Ectodermal cell (in vitro differentiated cells): ENCODE results near the gene HIVEP3.

ENCODE experiments used
- H3K27ac ChIP-seq: 2 replicates; pipeline ENCODE4 v1.7.0; 2013; ENCODE audit warnings: mild to moderate bottlenecking, low read depth, low read length; ENCODE audit not compliant: insufficient read depth, poor library complexity, severe bottlenecking
- H3K27me3 ChIP-seq: 2 replicates; pipeline ENCODE4 v1.7.0; 2013; ENCODE audit warnings: mild to moderate bottlenecking, low read length; ENCODE audit not compliant: insufficient read depth, control insufficient read depth, poor library complexity, severe bottlenecking
- H3K36me3 ChIP-seq: one replicate; pipeline ENCODE4 v1.7.0; 2013; ENCODE audit warnings: low read length; ENCODE audit not compliant: control insufficient read depth, insufficient read depth
- H3K4me1 ChIP-seq: one replicate; pipeline ENCODE4 v1.7.0; 2013; ENCODE audit warnings: low read length; ENCODE audit not compliant: control insufficient read depth, insufficient read depth
- H3K4me3 ChIP-seq: 2 replicates; pipeline ENCODE4 v1.7.0; 2013; ENCODE audit warnings: low read depth, low read length, control low read depth; ENCODE audit not compliant: insufficient read depth
- H3K9me3 ChIP-seq: 2 replicates; pipeline ENCODE4 v1.7.0; 2013; ENCODE audit warnings: mild to moderate bottlenecking, low read length, moderate library complexity; ENCODE audit not compliant: control insufficient read depth
- WGBS, 2 experiments: methylation state at CpG; one replicate each; pipeline ENCODE4 v1.1.7; 2013; ENCODE audit warnings: missing lambda C conversion rate in 2 of 2; 5-methylcytosine and 5-hydroxymethylcytosine counted together

The HIVEP3 gene

DNA sequence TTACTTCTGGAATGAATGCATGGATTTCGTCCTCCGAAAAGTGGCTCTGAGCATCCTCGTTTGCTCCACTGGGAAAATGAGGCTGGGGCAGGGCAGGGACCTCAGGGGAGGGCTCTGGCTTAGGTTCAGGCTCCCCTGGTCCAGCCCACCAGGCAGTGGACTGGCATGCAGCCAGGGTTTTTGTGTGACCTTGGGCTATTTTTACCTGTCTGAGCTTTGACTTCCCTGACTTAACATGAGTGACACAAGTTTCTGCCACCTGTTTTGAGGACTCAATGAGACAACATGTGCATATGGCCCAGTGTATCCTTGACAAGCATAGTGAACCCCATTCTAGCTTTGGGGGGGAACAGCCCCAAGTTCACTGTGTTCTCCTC is 401.7 kb downstream of the HIVEP3 start:
- 92% methylated on average over 3 of the region's 3 CpGs for WGBS, 2 experiments
- Histone ChIP-seq H3K27me3 (no peaks in the 10 kb centered on the region), H3K4me1 (peaks cover 15% of the 10 kb centered on the region), H3K9me3 (no peaks in the 10 kb centered on the region), H3K27ac (no peak overlapping the region), H3K4me3 (no peak overlapping the region), H3K36me3 (no peaks in the 10 kb centered on the region)

DNA sequence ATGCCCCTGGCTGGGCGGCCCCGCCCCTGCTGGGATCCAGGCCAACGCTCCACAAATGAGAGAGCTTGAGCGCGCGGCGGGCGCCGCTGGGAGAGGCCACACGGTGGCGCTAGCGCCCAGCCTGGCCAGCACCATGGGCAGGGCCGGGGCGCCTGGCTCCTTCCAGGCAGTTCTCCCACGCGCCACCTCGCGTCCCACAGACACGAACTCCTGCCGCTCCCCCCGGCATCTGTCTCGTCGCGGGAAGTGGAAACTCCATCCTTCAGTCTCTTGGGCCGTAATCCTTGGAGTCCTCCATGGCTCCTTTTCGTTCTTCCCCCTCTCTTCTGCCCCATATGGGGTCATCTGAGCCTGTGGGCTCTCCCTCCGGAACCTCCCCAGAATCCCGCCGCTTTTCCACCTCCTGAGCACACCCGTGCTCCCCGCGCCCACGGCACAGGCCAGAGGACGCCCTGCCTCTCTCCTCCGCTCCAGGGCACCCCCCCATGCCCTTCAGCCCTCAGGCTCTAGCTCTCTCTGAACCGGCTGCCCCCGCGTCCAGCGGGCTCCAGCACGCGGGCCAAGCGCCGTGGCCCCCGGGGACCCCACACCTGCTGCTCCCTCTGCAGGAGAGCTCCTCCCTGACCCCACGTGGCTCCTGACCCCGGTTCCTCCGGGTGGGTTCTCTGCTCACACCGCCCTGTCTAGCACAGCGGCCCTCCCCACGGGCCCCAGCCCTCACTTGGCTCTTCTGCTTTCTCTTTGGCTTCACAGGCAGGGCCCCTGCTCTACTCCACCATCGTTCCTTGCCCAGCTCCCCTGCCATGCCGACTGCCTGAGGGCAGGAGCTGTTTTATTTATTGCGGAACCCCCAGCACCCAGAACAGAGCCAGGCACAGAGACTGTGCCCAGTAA is 402.3 kb downstream of the HIVEP3 start:
- 33 to 35% methylated on average over 53 of the region's 53 CpGs for WGBS, 2 experiments
- Histone ChIP-seq H3K4me3 (no peak overlapping the region), H3K4me1 (peaks cover 9% of the 10 kb centered on the region), H3K9me3 (no peaks in the 10 kb centered on the region), H3K36me3 (no peaks in the 10 kb centered on the region), H3K27ac (no peak overlapping the region), H3K27me3 (no peaks in the 10 kb centered on the region)

DNA sequence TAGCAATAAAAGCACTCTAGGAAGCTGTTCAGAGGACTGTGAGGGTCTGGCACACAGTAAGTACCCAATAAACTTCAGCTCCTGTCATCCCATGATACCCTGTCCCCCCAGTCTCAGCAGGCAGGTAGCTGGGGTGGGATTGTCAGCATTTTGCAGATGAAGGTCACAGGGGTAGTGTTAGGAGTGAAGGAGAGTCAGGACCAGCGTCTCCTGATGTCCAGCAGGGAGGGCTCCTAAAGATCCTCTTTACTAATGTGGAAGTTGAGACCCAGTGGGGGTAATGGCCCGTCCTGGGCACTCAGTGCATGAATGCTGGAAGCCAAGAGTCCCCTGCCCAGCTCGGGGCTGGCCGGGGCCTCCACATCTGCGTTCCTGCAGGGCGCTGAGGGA is 402.9 kb downstream of the HIVEP3 start:
- Histone ChIP-seq H3K4me1 (peaks cover 8% of the 10 kb centered on the region), H3K27me3 (no peaks in the 10 kb centered on the region), H3K4me3 (no peak overlapping the region), H3K9me3 (no peaks in the 10 kb centered on the region), H3K36me3 (no peaks in the 10 kb centered on the region), H3K27ac (no peak overlapping the region)
- 14 to 16% methylated on average over 6 of the region's 6 CpGs for WGBS, 2 experiments

DNA sequence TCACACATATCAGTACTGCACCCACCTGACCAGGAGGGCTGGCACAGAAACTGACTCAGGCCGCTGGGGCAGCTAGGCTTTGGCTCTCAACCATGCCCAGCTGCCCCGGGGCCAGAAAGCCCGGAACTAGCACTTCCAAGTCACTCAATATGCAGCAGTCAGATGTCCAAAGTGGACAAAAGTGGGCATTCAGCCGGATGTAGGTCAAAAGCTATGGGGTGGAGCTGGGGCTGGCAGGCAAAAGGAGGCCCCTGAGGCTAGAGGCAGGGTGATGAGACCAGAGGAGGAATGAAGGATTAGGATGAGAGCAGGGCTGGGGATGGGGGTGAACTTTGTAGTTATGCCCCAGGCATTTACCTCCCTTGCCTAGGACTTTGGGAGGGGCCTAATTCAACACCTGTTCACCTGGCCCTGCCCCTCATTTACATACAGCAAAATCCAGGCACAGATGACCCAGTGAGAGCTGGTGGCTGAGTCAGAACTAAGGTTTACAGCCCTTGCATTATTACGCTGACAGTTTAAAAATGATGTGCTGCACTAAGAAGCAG is 403.5 kb downstream of the HIVEP3 start:
- no peaks in the 10 kb centered on the region for H3K36me3 ChIP-seq
- no peaks in the 10 kb centered on the region for H3K9me3 ChIP-seq
- H3K4me1 ChIP-seq: peaks cover 8% of the 10 kb centered on the region
- 91 to 97% methylated on average over 5 of the region's 5 CpGs for WGBS, 2 experiments
- no peak overlapping the region for H3K4me3 ChIP-seq
- H3K27me3 ChIP-seq: no peaks in the 10 kb centered on the region
- no peak overlapping the region for H3K27ac ChIP-seq

DNA sequence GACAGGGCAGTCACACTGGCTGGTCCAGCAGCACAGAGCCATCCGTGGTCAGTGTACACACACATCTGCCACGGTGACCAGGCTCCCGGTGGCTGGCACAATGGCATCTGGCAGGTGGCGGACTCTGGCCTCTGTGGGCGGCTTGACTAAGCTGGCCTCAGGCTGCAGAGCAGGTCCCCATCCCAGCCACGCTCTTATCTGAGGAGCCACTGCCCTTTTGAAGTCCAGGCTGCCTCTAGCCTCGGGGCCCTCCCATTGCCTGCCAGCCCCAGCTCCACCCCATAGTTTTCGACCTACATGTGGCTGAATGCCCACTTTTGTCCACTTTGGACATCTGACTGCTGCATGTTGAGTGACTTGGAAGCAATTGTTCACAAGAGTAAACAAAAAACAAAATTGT is 404.3 kb downstream of the HIVEP3 start:
- H3K27me3 ChIP-seq: no peaks in the 10 kb centered on the region
- H3K4me3 ChIP-seq: no peak overlapping the region
- H3K4me1 ChIP-seq: peaks cover 8% of the 10 kb centered on the region
- no peak overlapping the region for H3K27ac ChIP-seq
- no peaks in the 10 kb centered on the region for H3K36me3 ChIP-seq
- WGBS, 2 experiments: 93 to 94% methylated on average over 8 of the region's 8 CpGs
- no peaks in the 10 kb centered on the region for H3K9me3 ChIP-seq

DNA sequence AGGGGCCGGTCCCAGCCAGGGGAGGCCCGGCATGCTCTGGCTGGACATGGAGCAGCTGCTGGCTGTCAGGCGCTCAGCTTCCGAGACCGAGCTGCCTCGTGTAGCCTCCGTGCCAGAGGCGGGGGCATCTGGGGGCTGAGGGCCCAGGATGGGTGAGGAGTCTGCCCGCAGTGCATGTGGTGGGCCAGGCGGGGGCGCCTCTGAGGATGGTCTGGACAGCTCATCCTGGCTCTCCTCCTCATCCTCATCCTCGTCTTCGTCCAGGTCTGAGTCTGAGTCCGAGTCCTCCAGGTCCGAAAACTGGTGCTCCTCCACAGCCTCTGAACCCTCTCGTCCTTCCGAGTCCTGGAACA is 405.4 kb downstream of the HIVEP3 start:
- Histone ChIP-seq H3K36me3 (no peaks in the 10 kb centered on the region), H3K4me1 (peaks cover 8% of the 10 kb centered on the region), H3K4me3 (no peak overlapping the region), H3K27me3 (no peaks in the 10 kb centered on the region), H3K27ac (no peak overlapping the region), H3K9me3 (no peaks in the 10 kb centered on the region)
- WGBS, 2 experiments: 70 to 71% methylated on average over 17 of the region's 17 CpGs

DNA sequence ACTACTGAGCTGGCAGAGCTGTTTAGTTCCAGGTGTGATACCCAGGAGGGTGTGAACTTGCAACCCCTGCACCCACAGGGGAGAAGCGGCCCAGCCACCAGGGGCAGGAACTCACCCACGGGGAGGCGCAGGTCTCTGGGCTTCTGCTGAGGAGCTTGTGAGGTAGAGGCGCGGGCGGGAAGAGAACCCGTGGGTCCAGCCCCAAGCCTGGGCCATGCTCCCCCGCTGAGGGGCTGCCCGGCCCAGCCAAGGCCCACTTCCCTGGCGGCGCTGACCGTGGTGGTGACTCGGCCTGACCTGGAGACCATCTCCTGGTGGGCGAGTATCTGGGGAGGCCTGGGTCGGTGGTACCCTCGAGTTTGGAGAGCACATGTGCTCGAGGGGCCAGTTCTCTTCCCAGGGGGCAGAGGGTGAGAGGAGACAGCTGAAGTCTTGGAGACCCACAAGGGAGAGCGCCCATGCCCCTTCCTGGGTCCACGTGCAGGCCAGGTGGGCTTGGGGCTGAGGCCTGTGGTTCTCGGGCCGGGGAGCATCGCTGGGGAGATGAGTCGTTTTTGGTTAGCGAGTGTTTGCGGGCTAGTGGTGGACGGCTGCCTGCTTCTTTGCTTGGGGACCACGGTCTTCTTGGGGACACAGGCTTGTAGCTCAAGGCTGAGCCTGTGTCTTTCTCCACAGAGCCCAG is 405.9 kb downstream of the HIVEP3 start:
- Histone ChIP-seq H3K4me1 (peaks cover 8% of the 10 kb centered on the region), H3K27ac (no peak overlapping the region), H3K27me3 (no peaks in the 10 kb centered on the region), H3K36me3 (no peaks in the 10 kb centered on the region), H3K4me3 (no peak overlapping the region), H3K9me3 (no peaks in the 10 kb centered on the region)
- WGBS, 2 experiments: 91 to 92% methylated on average over 27 of the region's 27 CpGs

DNA sequence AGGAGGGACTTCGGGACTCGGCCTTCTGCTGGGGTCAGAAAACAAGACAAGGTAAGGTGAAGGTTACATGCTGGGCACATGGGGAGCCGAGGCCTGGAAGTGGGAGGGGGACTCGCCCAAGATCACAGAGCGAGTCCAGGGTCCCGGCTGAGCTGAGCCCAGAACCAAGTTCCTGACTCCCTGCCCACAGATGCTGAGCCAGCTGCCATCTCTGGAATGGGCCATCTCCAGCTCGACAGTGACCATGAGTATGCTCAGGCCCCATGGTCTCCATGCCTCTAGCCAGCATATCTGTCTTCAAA is 407.5 kb downstream of the HIVEP3 start:
- H3K4me3 ChIP-seq: no peak overlapping the region
- no peak overlapping the region for H3K27ac ChIP-seq
- 95% methylated on average over 7 of the region's 7 CpGs for WGBS, 2 experiments
- no peaks in the 10 kb centered on the region for H3K36me3 ChIP-seq
- H3K27me3 ChIP-seq: no peaks in the 10 kb centered on the region
- no peaks in the 10 kb centered on the region for H3K9me3 ChIP-seq
- H3K4me1 ChIP-seq: peaks cover 11% of the 10 kb centered on the region

DNA sequence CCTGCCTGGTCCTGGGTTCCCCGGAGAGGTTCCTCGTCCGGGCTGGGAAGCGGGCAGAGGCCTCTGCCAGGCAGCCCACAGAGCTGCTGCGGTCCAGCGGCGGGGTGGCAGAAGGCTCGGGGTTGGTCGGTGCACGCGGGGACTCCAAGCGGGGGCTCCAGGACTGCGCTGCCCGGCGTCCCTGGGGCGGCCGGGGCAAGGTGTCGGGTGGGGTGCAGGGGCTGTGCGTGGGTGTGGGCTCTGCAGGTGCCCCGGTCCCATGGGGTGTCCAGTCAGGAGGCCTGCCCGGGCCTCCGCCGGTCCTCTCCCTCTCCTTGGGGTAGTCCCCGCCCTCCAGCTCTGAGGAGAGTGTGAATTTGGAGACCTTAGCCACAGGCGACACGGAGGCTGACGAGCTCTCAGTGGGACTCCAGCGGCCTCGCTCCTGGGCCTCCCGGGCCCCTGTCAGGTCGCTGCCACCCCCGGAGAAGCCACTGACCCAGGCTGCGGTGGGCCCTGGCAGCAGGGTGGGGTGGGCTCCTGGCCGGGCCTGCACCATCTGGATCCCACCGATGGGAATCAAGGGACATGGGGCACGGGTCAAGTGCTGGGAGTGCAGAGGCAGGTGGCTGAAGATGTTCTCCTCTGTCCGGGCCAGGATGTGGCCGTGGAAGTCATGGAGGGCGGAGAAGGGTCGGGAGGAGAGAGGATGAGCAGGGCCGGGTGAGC is 408.0 kb downstream of the HIVEP3 start:
- Histone ChIP-seq H3K36me3 (no peaks in the 10 kb centered on the region), H3K27me3 (no peaks in the 10 kb centered on the region), H3K4me1 (peaks cover 11% of the 10 kb centered on the region), H3K9me3 (no peaks in the 10 kb centered on the region), H3K4me3 (no peak overlapping the region), H3K27ac (no peak overlapping the region)
- 94 to 95% methylated on average over 41 of the region's 41 CpGs for WGBS, 2 experiments

DNA sequence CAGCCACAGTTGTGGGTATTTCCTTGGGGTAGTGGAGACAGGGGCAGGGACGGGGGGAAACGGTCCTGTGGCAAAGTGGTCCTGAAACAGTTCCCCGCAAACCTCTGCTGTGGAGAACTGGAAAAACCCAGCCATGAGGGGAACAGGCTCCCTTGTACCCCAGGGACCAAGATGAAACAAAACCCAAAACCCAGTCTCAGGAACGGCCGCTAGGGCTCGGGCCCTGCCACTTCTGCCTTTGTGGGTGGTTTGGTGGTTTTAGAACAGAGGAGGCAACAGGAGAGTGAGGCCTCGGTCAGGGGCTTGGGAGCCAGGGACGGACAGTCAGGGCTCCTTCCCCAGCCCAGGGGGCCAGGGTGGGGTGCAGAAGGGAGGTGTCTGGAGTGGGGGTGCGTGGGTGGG is 409.5 kb downstream of the HIVEP3 start:
- Histone ChIP-seq H3K4me3 (no peak overlapping the region), H3K9me3 (no peaks in the 10 kb centered on the region), H3K36me3 (no peaks in the 10 kb centered on the region), H3K4me1 (peaks cover 6% of the 10 kb centered on the region), H3K27ac (no peak overlapping the region), H3K27me3 (no peaks in the 10 kb centered on the region)
- 76 to 78% methylated on average over 9 of the region's 9 CpGs for whole genome bisulfite sequencing, 2 experiments
